Epithelial cell of prostate (primary cell): ENCODE results near the gene PKHD1.
A peak's percentile ranks its signal among the peaks of the same experiment; 100 is the strongest.
"Not testable (repeated sequence)": the region's sequence is repeated elsewhere in the genome, so short reads cannot be mapped to it uniquely, and the experiment has no call there.

ENCODE experiments used
- DNase-seq: peaks from one replicate; pipeline ENCODE4 v3.0.0-alpha.2; 2011; ENCODE audit warnings: low read depth, low spot score
- H3K27ac ChIP-seq: fragments of 450-650 bp; 2 replicates; pipeline ENCODE4 v1.5.1; 2017; ENCODE audit warnings: mild to moderate bottlenecking

Gene PKHD1

DNA sequence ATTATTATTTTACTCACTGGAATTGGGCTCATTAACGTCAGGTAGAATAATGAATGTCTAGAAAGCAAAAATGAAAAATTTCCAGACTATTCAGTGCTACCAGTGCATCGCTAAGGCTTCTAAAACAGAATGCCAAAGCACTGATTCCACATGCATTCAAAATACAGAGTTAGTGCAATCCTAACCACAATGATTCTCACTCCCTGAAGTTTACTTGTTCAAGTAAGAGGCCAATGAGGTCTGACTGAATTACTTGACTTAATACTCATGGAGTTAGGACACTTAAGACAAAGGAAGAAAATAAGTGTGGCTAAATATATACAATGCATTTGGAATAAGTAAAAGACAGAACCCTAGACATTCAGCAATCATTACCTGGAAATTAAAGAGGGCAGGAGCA is 220.5 kb downstream of the PKHD1 start:
- DNase-seq: no peak
- H3K27ac ChIP-seq: no peak overlapping the region

DNA sequence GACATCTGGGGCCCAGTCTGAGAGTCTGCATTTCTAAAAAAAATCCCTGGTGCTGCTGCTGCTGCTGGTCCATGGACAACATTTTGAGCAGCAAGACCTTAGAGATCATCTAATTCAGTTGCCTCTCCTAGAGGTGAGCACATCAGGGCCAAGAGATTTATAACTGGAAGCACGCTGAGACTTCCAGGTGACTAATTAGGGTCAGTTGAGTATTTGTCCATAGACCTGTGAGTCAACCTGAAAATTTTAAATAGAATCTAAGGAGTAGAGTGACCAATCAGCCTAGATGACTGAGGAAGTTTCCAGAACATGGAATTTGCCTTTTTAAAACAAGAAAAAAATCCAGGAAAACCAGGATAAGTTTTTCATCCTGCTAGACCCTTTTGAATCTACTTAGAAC is 221.4 kb downstream of the PKHD1 start:
- DNase-seq: no peak
- no peak overlapping the region for H3K27ac ChIP-seq

DNA sequence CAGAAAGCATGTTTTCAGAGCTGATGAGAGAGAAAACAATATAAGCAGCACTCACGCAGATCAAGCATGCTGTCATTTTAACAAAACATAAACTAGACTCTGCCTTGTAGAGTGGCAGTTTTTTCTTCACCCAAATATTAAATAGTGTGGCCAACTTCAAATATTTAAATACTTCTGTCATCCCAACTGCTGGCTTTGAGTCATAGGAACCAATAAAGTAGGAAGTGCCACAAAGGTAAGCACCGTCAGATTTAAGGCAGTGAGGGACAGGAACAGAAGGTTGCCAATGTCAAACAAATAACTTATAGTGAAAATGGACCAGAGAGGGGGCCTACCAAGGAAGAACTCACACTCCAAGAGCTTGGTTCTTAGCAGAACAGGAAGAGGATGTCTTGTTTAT is 222.2 kb downstream of the PKHD1 start:
- H3K27ac ChIP-seq: no peak overlapping the region
- no peak for DNase-seq

DNA sequence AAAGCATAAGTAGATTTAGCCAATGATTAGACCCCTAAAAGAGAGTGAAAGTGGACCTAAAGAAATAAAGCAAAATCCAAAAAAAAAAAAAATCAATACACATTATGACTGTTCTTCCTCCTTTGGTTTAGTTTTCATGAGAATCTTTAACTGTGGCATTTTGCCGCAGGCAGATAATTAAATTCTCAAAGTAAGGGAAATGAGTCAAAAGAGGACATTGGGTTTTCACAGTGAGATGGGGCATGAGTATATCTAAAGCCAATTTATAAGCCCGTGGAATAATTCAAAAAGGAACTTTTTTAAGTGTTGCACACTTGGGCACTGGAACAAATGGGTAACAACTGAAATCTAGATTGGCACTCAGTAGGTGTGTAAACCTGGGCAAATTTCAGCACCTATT is 230.3 kb downstream of the PKHD1 start:
- DNase-seq: no peak
- no peak overlapping the region for H3K27ac ChIP-seq

DNA sequence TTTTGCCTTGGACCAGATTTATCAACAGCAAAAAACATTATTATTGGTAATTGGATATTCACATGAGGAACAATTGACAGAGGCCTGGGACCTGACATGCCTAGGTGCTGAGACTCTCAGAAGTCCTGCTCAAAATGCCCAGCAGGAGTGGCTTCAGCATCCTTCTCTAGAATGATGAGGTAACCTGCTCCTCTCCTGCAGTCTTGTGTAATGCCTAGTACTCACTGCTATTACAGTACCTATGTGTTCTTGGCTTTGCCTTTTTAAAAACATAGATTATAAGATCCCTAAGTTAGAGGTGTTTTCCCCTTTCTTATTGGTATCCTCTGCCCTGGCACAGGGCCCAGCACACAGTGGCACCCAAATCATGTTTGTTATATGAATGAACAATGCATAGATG is 230.9 kb downstream of the PKHD1 start:
- DNase-seq: no peak
- H3K27ac ChIP-seq: no peak overlapping the region

DNA sequence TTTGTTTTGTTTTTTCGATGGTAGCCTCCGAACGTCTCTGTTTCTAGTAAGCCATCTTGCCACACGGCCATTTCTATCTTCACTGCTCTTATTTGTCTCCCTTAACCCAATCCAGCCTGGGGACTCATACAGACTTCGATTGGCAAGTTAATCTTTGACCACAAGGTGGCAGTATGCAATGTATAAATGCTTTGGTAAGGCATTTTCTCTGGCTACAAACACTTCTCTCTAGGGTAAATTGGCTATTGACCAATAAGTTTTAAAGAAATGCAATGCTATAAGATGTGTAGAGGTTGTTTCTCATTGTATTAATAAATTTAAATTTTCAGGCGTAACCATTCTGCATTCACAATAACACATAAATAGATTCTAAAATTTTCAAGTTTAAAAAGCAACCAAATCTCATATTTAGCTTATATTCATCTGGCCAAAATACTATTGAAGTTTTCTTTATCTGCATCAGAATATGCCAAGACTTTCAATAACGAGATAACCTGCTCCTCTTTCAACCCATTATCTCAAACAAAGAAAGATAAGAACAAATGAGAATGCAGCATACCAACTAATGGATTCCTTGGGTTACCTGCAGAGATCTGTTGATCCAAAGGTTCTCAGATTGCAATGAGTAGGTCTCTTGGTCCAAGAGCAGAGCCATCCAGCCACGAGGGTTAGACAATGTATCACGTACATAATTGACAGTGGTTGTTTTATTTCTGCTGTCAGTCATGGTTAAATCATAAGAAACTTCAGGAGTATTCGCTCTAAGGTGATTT is 231.9 kb downstream of the PKHD1 start:
- no peak for DNase-seq
- no peak overlapping the region for H3K27ac ChIP-seq

DNA sequence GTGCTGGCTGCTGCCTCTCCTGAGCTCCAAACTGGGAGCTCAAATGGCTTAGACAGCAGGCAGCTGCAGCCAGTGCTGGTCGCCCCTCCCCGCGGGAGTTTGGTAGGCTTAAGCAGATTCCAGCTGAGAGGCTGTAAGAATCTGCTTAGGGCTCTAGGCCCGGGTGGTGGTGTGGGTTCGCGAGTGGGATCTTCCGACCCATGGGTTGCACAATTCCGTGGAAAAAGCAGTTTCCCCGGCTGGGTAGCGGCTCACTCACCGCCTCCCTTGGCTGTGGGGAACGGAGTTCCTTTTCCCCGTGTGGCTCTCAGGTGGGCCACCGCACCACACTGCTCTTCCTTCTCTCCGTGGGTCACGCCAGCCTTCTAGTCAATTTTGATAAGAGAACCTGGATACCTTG is 232.5 kb downstream of the PKHD1 start:
- DNase-seq: no peak
- no peak overlapping the region for H3K27ac ChIP-seq

DNA sequence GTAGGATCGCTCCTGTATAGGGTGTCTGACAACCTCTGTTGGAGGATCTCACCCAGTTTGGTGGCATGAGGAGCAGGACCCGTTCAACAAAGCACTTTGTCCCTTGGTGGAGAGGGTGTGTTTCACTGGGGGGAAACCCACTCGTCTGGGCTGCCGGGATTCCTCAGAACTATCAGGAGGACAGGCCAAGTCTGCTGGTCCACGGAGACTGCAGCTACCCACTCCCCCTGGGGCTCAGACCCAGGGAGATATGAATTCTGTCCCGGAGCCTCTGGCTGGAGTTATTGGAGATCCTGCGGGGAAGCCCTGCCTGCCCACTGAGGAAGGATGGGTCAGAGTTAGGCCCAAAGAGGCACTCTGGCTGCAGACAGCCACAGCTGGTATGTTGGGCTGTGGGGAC is 233.1 kb downstream of the PKHD1 start:
- DNase-seq: no peak
- no peak overlapping the region for H3K27ac ChIP-seq

DNA sequence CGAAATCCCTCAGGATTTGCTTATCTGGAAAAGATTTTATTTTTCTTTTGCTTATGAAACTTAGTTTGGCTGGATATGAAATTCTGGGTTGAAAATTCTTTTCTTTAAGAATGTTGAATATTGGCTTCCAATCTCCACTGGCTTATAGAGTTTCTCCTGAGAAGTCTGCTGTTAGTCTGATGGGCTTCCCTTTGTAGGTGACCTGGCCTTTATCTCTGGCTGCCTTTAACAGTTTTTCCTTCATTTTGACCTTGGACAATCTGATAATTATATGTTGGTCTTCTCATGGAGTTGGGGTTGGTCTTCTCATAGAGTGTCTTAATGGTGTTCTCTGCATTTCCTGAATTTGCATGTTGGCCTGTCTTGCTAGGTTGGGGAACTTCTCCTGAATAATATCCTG is 234.3 kb downstream of the PKHD1 start:
- H3K27ac ChIP-seq, DNase-seq: not testable (repeated sequence)

DNA sequence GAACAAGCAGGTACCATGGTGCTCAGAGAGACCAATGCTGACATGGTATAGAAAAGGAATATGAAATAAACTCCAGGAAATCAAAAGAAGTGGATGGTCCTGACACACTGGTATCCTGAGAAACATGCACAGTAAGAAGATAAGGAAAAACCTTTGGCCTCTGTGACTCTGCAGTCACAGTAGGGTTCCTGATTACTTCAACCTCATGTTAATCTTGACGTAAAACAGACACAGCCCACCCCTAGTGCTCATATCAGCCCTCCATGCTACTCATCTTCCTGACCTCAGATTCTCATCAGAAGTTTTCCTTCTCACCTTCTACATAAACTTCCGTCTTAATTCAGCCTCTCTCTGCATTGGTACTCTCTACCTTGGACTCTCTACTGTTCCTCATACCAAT is 240.9 kb downstream of the PKHD1 start:
- DNase-seq: no peak
- no peak overlapping the region for H3K27ac ChIP-seq

DNA sequence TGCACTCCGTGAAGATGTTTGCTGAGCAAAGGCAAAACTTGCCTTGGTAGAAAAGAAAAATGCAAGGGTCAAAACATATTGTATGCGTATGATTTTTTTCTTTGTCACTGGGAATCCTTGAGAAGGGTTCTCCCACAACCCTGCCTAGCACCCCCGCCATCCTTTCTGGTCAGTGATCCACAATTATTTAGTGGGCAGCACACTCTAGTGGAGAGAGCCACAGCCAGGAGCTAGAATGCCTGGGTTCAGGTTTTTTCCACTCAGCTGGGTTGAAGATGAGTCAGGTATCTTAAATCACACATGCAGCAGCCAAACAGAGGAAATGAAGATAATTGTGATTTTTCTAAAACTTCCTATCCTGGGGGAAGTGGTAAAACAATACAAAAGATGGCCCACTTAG is 243.1 kb downstream of the PKHD1 start:
- no peak for DNase-seq
- H3K27ac ChIP-seq: no peak overlapping the region

DNA sequence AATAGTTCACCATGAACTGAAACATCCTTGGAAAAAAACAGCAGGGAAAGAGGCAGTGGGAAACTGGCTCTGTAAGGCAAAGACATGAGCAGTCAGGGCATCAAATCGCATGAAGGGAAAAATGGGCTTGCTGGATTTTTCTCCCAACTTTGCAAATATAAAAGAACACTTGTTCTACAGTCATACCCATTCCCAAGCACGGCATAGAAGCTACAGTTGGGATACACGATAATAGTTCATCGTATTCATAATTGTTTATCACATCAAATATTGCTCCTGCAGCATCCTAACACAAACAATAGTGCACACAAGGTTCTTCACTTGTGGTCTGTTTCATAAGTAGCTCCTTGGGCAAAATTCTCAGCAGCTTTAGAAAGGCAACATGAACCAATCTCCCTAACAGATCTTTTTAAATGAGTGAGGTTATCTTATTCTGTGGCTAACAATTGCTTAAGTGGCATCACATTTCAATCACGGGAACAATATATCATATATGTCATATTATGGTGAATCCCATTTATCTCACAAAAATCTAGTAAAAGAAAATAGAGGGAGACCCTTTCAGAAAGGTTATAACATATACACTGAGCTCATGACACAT is 243.9 kb downstream of the PKHD1 start:
- DNase-seq: no peak
- H3K27ac ChIP-seq: no peak overlapping the region

DNA sequence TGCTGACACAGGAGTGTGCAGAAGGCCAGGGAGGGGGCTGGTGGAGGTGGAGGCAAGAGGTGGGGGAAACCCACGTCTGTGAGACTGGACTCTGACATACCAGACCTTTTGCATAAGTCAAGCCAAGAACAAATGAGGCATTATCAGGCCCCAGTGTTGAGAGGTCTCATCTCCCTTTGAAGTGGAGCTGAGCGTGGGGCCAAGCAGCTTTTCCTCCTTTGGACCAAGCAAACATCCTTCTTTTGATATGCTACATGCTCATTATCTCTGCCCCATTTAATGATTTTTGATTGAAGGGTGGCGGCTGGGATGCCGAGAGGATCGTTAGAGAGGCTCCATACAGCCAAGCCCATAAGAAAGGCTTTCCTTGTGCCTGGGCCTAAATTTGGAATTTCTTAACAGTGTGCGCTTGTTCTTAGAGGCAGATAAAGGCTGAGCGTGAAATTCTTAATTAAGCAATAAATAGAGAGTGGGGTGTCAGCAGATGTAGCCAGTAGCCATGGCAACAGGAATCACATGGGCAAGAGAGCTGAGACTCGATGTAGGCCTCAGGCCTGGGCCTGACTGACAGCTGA is 244.5 kb downstream of the PKHD1 start:
- H3K27ac ChIP-seq: no peak overlapping the region
- no peak for DNase-seq

DNA sequence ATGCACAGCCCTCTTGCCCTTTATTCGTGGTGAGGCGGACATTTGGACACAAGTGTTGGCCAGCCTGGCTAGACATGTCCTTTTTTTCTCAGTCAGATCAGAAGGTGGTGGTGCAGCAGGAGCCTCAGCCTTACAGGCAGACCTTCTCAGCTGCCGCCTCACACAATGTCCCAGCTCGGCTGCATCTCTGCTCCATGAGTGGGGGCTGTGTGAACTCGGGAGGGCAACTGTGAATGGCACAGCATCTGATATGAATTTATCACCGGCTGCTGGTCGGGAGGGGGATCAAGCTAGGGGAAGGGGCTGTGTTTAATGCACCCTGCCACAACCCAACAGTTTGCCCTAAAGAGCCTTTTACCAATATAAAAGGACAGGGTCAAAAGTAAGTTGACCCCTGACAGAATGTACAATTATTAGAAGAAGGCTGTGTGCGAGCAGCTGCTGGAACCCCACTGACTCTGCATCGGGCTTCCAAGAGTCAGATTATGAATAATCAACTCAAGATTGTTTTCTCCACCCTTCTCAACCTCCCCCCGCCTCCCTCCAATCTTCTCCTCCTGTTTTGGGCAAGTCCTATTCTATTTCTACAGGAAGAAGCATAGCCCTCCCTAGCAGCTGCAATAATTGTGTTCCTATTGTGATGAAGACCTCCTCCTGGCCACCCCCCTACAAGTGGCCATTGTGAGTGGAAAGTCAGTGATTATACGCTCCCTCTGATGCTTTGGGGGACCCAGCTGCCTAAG is 245.2 kb downstream of the PKHD1 start:
- no peak for DNase-seq
- H3K27ac ChIP-seq: no peak overlapping the region

DNA sequence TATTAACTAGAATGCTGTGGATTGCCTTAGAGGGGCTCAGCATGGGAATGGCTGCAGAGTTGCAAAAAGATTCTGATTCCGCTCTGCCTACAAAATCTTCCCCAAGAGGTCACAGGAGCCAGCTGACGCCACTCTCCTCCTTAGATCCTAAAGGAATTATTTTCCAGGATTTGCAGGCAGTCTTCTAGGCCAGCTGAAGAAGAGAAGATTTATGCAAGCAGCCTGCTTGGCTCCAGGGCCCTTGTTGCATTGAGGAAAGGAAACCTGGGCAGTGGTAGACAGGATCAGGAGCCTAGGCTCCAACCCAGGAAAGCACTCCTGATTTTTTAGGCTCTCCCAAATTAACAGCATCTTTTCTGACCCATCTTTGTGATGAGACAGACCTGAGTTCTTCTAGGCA is 245.8 kb downstream of the PKHD1 start:
- no peak overlapping the region for H3K27ac ChIP-seq
- DNase-seq: no peak

DNA sequence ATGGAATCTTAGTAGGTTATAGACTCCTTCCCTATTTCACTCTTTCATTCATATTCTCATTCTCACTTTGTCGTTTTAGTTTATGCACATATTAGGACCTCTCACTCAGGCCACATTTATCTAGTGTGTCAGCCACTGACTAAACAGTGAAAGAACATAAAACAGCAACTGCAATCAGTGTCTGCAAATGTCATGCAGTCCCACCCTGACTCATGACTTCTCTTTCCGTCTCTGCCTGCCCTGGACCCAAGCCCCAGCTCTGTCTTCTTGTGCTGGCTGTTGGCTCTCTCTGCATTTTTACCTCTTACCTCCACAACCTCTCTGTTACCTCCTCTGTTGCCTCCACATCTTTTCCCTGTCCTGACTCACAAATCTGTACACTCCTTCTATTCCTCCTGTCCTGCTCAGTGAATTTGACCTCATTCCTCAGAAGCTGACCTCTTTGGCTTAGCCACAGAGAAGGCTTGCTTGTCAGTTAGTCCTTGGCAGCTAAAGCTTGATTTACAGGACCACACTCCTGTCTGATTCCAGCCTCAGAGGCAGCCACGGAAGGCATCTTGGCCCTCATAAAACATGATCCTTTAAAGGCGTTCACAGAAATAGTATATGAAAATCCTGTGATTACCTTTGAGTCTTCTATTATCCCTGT is 247.6 kb downstream of the PKHD1 start:
- DNase-seq: no peak
- no peak overlapping the region for H3K27ac ChIP-seq

DNA sequence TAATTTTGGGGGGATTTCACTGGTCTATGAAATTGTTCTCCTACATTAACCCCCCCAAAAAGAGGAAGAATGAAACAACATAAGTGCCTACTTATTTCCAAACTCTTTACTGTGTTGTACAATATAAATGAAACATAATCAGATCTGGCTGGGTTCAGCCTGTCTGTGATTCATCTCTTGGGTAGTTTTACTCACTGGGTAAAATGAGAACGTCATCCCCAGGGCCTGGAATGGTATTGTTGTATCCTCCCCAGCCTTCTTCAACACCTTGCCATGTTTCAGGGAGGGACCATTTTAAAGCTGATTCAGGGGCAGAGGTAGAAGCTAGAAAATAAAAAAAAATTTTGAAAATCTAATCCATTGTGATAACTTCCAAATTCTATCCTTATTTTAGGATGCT is 256.7 kb downstream of the PKHD1 start:
- DNase-seq: peak; percentile 22
- no peak overlapping the region for H3K27ac ChIP-seq

DNA sequence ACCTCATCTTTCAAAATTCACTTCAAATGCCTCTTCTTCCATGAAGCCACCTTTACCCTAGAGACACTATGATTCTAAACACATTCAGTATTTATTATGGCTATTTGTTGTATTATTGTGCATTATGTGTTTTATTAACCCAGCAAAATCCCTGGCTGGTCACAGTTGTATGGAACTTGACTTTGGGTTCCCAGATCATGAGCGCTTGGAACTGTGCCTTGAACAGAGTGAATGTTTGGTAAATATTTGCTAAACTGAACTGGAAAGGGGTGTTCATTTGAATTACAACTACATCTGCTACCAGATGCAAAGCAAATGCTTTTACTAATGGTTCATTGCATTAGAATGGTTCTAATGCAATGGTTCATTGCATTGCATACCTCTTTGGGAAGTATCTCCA is 259.8 kb downstream of the PKHD1 start:
- no peak for DNase-seq
- H3K27ac ChIP-seq: no peak overlapping the region

DNA sequence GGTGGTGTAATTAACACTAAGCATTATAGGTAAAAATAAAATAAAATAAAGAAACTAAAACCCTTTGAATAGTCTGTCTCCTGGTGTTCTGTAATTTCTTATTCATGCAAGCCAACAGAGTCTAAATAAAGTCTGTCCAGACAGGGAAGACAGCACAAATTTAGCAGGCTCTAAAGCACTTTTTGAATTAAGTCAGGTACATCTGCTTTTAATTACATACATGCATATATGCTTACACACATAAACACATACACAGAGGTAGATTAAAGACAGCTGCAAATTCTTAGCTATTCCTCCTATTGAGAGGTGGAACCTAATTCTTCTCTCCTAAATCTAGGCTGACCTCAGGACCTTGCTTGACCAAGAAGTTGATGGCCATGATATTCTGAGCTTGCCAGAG is 262.5 kb downstream of the PKHD1 start:
- no peak for DNase-seq
- H3K27ac ChIP-seq: no peak overlapping the region

DNA sequence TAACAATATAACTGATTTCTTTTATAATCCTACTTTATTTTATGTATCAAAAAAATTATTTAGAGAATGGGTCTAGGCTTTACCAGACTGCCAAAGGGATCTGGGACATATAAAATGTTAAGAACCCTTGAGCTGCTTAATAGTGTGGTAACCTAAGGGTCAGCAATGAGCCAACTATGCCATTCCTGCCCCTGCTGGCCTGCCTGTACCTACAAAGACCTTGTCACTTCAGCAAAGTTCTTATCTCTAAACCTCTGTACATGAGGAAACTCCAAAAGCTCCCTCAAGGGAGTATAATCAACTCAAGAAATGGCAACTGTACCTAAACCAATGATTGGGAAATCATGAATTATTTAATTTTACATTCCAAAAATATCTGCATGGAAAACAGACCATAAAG is 266.9 kb downstream of the PKHD1 start:
- H3K27ac ChIP-seq: no peak overlapping the region
- no peak for DNase-seq

DNA sequence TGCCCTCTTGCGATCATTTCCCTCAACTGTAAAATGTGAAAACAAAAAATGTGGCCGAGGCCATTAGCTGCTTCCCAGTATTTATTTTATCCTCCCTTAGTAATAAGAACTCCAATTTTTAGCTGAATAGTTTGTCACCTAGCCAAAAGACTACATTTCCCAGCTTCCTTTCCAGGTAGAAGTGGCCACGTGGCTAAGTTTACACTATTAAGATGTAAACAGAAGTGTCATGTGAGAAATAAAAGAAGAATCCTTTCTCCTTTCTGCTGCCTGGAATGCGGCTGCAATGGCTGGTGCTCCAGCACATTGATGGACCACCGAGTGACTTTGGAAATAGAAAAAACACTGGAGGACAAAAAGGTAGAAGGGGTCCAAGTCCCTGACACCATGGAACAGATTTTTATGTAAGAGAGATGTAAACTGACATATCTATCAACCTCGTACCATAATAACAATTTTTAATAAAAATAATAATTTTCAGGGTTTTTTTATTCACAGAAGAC is 268.8 kb downstream of the PKHD1 start:
- H3K27ac ChIP-seq: no peak overlapping the region
- DNase-seq: no peak
